Thyroid gland (tissue), 4 donors: ENCODE data around the gene FSTL1. TPM values are rescaled to one million over a fixed set of nuclear protein-coding genes. Genes with fewer than 3 reads are reported as not detected.
A peak's percentile ranks its signal among the peaks of the same experiment; 100 is the strongest.

Experiments
- DNase-seq, 2 donors: peaks; one replicate each; pipeline ENCODE4 v3.0.0-alpha.2; 2019
- H3K27ac ChIP-seq, 3 donors: fragments of 200-600 bp; sonication (generic); 1 replicate in 2 of 3; 2 replicates in 1 of 3; pipeline ENCODE4 v1.5.1; 2016 to 2019; ENCODE audit warnings: mild to moderate bottlenecking in 1 of 3, moderate library complexity in 1 of 3
- H3K27me3 ChIP-seq: fragments of 200-600 bp; sonication (generic); one replicate; pipeline ENCODE4 v1.5.1; 2019
- H3K36me3 ChIP-seq, 2 donors: fragments of 200-600 bp; sonication (generic); one replicate each; pipeline ENCODE4 v1.5.1; 2016 to 2019
- H3K4me1 ChIP-seq, 2 donors: fragments of 200-600 bp; sonication (generic); one replicate each; pipeline ENCODE4 v1.5.1; 2017 to 2019
- H3K4me3 ChIP-seq, 3 donors: fragments of 200-600 bp; sonication (generic); replicated peaks in 1 of 3; 1 replicate in 2 of 3; 2 replicates in 1 of 3; pipeline ENCODE4 v1.5.1; 2016; ENCODE audit warnings: mild to moderate bottlenecking in 1 of 3
- H3K9me3 ChIP-seq: fragments of 200-600 bp; sonication (generic); one replicate; pipeline ENCODE4 v1.5.1; 2017
- CTCF ChIP-seq, 6 experiments: fragments of 200-600 bp in 3 of 6; fragments of 450-650 bp in 3 of 6; sonication (generic) in 3 of 6; IDR thresholded peaks; one replicate each; pipeline ENCODE4 v1.5.1; 2016 to 2019; ENCODE audit warnings: antibody characterized with exemption in 6 of 6, mild to moderate bottlenecking in 2 of 6, inconsistent platforms in 1 of 6, moderate library complexity in 1 of 6
- POLR2A ChIP-seq, 2 donors: fragments of 450-650 bp; IDR thresholded peaks; one replicate each; pipeline ENCODE4 v1.6.1; 2017; ENCODE audit warnings: antibody characterized with exemption in 2 of 2, mild to moderate bottlenecking in 2 of 2, moderate library complexity in 1 of 2
- WGBS, 2 donors: methylation state at CpG; one replicate each; pipeline ENCODE4 v1.1.5; 2017; 5-methylcytosine and 5-hydroxymethylcytosine counted together
- intact Hi-C: fragments of 100-400 bp; cut with DNase I; formaldehyde crosslinking; loops from one replicate; pipeline ENCODE4 v1.15.1; 2023
- total RNA-seq, 4 donors: library from RNA; depleted of rRNA; stranded (reverse); fragments of >200 nt; gene quantifications; one replicate each; pipeline ENCODE4 v1.2.3, GENCODE V29; 2016

FSTL1 gene
- total RNA-seq, 4 donors from 2014 or later: 135 to 268 (median 228) TPM

DNA sequence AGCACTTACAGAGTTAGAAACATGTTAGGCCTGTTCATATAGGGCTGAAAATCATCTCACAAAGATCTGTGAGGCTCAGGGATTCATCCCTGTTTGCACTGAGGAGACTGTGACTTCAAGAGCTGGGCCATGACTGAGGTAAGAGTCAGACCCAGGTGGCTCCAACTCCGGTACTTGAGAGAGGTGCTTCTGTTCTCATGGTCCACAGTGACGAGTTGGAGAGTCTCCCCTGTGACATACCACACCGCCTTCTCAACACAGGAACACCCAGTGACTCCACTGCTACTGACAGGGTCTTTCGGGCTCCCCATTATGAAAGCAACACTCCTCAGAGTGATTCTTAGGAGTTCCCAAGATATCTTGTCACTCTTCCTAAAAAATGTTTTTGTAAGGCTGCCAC is 27.4 kb downstream of the FSTL1 start:
- Histone ChIP-seq H3K9me3 (no peaks in the 10 kb centered on the region), H3K27me3 (no peaks in the 10 kb centered on the region), H3K4me3 (no peak overlapping the region), H3K36me3 (no peaks in the 10 kb centered on the region), H3K27ac (no peak overlapping the region), H3K4me1 (peaks cover 29 to 54% of the 10 kb centered on the region in 2 donors)
- intact Hi-C loops: loop anchor here (5.0 kb wide), 1 partner anchor 84 kb away; no protein-coding TSS in a partner anchor
- 76 to 84% methylated on average over 4 of the region's 4 CpGs for WGBS, 2 donors
- DNase-seq: no peak
- TF ChIP-seq CTCF (IDR thresholded peaks at IDR 0.05): no peak
- no peak for TF ChIP-seq POLR2A (IDR thresholded peaks at IDR 0.05)

DNA sequence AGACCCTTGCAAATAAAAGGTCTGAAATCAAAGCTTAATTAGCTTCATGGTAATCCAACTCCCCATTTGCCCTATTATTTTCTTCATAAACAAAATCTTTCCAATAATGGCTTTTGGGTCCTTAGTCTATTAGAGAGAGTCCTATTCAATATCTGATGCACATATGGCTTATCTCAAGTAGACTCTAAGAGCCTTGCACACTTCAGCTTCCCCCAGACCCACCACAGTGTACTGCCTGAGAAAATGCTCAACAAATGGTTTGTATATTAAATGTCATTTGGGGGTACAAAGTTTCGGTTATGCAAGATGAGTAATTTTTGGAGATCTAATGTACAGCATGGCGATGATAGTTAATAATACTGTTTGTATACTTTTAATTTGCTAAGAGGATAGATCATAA is 28.9 kb downstream of the FSTL1 start:
- Histone ChIP-seq H3K36me3 (no peaks in the 10 kb centered on the region), H3K27me3 (no peaks in the 10 kb centered on the region), H3K4me1 (peaks cover 27 to 51% of the 10 kb centered on the region in 2 donors), H3K4me3 (no peak overlapping the region), H3K9me3 (no peaks in the 10 kb centered on the region), H3K27ac (peak overlapping the region in 2 of 3 donors; percentile 29 to 77)
- no peak for DNase-seq
- WGBS, 2 donors: 94% methylated on average over 2 of the region's 2 CpGs
- intact Hi-C loops: loop anchor here (5.0 kb wide), 1 partner anchor 85 kb away; no protein-coding TSS in a partner anchor
- TF ChIP-seq CTCF (IDR thresholded peaks at IDR 0.05) (no peak), POLR2A (IDR thresholded peaks at IDR 0.05) (no peak)

DNA sequence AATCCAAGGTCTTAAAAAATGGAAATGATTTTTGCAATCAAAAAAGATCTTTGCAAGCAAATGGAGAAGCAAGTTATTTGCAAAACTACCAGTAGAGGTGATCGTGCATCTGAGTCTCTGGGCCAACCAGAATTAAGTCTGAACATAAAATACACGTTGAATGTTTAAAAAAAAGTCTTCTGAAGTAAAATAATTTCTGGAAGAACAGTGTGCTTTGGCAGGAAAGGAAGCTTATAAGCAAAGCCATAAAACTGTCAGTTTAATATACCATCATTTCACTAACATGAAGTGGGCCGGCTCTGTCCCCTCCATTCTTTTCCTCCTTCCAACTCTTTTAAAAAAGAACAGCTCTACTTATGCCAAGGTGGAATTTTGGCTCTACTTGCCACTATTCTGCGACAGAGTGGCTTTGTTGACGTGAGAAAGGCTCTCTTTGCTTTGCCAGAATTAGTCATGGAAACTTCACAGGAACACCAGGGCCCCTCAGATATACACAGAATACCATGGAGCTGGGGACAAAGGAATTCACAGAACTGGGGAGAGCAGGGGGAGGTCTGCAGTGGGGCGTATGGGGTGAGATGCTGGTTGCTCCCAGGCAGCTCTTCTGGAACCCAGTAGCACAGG is 29.8 kb downstream of the FSTL1 start:
- peak in 1 of 2 donors; percentile 30 for DNase-seq
- Histone ChIP-seq H3K4me1 (peaks cover 22 to 45% of the 10 kb centered on the region in 2 donors), H3K9me3 (no peaks in the 10 kb centered on the region), H3K4me3 (no peak overlapping the region), H3K27ac (peak overlapping the region; percentile 29 to 77 (median 44)), H3K36me3 (no peaks in the 10 kb centered on the region), H3K27me3 (no peaks in the 10 kb centered on the region)
- 30 to 48% methylated on average over 6 of the region's 6 CpGs for WGBS, 2 donors
- peak in 2 of 6 experiments; percentile 9 to 11 for TF ChIP-seq CTCF (IDR thresholded peaks at IDR 0.05)
- TF ChIP-seq POLR2A (IDR thresholded peaks at IDR 0.05): peak in 1 of 2 donors; percentile 31
- intact Hi-C loops: loop anchor here (5.0 kb wide), 1 partner anchor 86 kb away; no protein-coding TSS in a partner anchor

DNA sequence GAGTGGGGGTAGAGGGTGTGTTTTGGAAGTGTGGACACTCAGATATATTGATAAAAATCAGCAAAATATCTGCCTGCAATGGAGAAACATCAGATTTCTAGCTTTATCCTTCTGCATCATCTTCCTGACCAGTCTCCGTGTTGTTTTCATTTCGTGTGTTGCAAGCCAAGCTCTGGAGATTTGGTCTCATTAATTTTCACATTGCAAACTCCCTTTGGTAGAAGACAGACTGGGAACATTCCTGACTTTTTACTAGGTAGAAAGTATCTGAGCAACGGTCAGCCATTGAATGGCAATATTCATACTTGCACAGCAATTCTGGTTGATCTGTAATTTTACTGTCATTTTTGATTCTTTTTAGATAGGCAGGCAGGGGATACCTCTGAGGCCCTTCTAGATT is 30.4 kb downstream of the FSTL1 start:
- H3K27ac ChIP-seq: peak overlapping the region in 2 of 3 donors; percentile 29 to 77
- intact Hi-C loops: loop anchor here (5.0 kb wide), 1 partner anchor 87 kb away; no protein-coding TSS in a partner anchor

More for the DNA sequence above, 30.4 kb downstream of the FSTL1 start:
- no peak for DNase-seq
- no peak overlapping the region for H3K4me3 ChIP-seq
- 70 to 78% methylated on average over 3 of the region's 3 CpGs for WGBS, 2 donors
- H3K9me3 ChIP-seq: no peaks in the 10 kb centered on the region
- H3K4me1 ChIP-seq: peaks cover 15 to 38% of the 10 kb centered on the region in 2 donors
- TF ChIP-seq POLR2A (IDR thresholded peaks at IDR 0.05) (no peak), CTCF (IDR thresholded peaks at IDR 0.05) (no peak)
- no peaks in the 10 kb centered on the region for H3K27me3 ChIP-seq
- H3K36me3 ChIP-seq: no peaks in the 10 kb centered on the region
